Measurements from ENCODE around the gene ATXN7L3.

The ATXN7L3 gene

DNA sequence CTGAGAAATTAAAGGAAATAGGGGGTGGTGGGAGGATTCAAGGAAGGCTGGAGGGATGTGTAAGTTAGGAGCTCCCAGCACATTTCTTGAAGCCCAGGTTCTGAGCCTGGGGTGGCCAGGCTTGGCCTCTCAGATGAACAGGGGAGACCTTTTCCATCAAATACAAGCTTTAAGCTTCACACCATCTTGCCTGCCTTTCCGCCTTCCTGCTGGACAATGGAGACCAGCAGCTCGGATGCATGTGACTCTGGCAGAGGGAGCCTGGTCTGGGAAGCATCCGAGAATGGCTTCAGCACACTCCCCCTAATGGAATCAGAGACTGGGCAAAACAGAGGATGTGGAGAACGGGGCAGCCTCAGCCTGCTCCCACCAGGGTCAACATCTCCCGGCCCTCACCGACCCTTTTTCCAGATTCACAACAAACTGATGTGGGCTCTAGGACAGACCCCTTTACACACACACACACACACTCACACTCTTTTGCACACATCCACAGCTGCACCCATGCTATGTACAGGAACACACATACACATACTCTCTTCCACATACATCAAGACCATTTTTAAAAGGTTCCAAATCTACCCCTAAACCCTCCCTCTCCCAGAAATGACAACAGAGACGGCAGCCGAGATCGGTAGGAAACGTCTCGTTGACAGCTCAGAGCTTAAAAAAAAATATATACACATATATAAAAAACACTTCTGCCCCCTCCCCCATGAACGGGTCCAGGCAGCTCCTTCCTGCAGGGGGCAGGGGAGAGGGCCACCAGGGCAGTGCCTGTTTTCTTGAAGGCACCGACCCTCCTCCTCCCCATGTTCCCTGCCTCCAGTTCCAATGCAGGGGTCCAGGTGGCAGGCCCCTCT, 6.5 kb upstream of the ATXN7L3 start:
- TF ChIP-seq, protein P1, sequence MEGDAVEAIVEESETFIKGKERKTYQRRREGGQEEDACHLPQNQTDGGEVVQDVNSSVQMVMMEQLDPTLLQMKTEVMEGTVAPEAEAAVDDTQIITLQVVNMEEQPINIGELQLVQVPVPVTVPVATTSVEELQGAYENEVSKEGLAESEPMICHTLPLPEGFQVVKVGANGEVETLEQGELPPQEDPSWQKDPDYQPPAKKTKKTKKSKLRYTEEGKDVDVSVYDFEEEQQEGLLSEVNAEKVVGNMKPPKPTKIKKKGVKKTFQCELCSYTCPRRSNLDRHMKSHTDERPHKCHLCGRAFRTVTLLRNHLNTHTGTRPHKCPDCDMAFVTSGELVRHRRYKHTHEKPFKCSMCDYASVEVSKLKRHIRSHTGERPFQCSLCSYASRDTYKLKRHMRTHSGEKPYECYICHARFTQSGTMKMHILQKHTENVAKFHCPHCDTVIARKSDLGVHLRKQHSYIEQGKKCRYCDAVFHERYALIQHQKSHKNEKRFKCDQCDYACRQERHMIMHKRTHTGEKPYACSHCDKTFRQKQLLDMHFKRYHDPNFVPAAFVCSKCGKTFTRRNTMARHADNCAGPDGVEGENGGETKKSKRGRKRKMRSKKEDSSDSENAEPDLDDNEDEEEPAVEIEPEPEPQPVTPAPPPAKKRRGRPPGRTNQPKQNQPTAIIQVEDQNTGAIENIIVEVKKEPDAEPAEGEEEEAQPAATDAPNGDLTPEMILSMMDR (conservative IDR thresholded peaks at IDR 0.05; ENCODE audit: low read depth, low read length): 0 out of 2 replicates have a peak, but pooled peaks have one; percentile 15
- Histone ChIP-seq H3K79me2 (ENCODE audit: insufficient read depth, low read depth) (no peaks in the 10 kb centered on the region), H3K4me3 (IDR thresholded peaks at IDR 0.05; ENCODE audit: insufficient read depth, low read depth, low read length) (no peak overlapping the region), H4K20me1 (ENCODE audit: insufficient read depth) (no peaks in the 10 kb centered on the region), H3K27me3 (ENCODE audit: insufficient read depth, low read depth) (no peaks in the 10 kb centered on the region), H2AFZ (ENCODE audit: low read depth) (no peak overlapping the region), H3K36me3 (ENCODE audit: insufficient read depth) (no peaks in the 10 kb centered on the region; the same call in 1 of the 2 replicates), H3K27ac (no peak overlapping the region), H3K4me1 (ENCODE audit: low read depth, poor library complexity, severe bottlenecking) (peaks cover 36% of the 10 kb centered on the region), H3K9ac (no peak overlapping the region), H3K4me2 (no peak overlapping the region)

DNA sequence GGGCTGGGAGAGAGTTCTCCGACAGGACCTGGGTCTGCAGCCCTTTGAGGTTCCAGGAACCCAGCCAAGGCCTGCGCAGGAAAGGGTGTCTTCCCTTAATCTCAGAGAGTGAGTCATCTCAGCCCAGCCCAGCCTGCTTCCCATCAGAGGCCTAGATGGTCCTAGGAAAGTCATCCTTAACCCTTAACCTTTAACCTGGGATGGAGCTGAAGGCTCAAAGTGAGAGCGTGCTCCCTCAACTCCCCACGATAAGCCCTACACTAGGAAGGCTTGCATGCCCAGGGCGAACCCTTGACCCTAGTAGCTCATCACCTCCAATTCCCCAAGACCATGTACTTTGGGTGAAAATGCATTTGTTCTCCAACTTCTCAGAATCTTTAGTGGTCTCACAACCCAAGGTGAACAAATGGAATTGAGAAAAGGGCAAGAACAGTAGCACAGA, 4.8 kb upstream of the ATXN7L3 start:
- Histone ChIP-seq H3K36me3 (ENCODE audit: insufficient read depth) (no peaks in the 10 kb centered on the region; the same call in 1 of the 2 replicates), H3K9ac (no peak overlapping the region), H3K4me1 (ENCODE audit: low read depth, poor library complexity, severe bottlenecking) (peaks cover 24% of the 10 kb centered on the region), H4K20me1 (ENCODE audit: insufficient read depth) (no peaks in the 10 kb centered on the region), H2AFZ (ENCODE audit: low read depth) (no peak overlapping the region), H3K27ac (no peak overlapping the region; the same call in 1 of the 2 replicates), H3K4me3 (IDR thresholded peaks at IDR 0.05; ENCODE audit: insufficient read depth, low read depth, low read length) (no peak overlapping the region), H3K4me2 (no peak overlapping the region), H3K79me2 (ENCODE audit: insufficient read depth, low read depth) (no peaks in the 10 kb centered on the region), H3K27me3 (ENCODE audit: insufficient read depth, low read depth) (no peaks in the 10 kb centered on the region)
- TF ChIP-seq, protein P1 (conservative IDR thresholded peaks at IDR 0.05; ENCODE audit: low read depth, low read length): no peak

DNA sequence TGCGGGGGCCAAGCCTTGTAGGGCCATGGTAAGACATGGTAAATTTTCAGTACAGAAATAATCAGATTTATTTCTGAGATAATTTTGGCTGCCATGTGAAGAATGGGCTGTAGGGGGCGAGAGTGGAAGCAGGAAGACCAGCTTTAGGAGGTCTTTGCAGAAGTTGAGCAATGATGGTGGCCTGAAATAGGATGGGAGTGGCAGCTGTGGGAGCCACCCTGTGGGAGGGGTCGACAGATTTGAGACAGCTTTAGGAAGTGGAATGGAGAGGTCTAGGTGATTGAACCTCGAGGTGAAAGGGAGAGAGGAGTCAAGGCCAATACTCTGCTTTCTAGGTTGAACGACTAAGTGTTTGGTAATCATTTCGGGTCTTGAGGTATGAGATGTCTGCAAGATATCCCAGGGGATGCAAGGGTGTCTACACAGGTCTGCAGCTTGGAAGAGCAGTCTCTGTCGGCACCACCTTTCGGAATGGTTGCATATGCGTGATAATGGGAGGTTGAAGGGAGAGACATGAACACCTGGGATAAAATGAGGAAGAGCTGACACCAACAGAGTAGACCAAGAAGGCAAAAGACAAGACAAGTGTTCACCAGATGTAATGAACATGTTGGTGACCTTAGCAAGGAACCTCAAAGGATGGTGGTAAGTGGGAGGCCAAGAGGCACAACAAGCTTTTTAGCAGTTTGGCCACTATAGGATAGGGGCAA, 4.2 kb upstream of the ATXN7L3 start:
- no peak overlapping the region for H3K4me3 ChIP-seq (IDR thresholded peaks at IDR 0.05; ENCODE audit: insufficient read depth, low read depth, low read length)

DNA sequence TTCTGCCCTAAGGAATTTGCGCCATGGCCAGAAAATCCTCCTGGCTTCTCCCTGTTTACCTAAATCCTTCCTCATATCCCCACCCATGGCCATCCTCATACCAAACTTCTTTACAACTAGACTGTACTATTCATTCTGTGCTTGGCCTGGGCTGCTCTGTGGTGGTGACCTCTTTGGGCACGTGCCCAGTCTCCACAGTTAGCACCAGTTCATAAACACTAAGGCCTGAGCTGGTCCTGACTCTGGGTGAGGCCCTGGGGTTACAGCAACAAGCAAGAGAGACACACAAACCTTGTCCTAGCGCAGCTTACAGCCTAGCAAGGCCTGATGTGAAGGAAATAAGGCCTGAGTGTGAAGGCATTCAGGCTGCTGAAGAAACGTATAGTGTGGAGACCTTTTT, 3.1 kb upstream of the ATXN7L3 start:
- no peak overlapping the region for H3K4me3 ChIP-seq (IDR thresholded peaks at IDR 0.05; ENCODE audit: insufficient read depth, low read depth, low read length)
- no peak overlapping the region for H3K27ac ChIP-seq
- no peak overlapping the region for H3K9ac ChIP-seq
- TF ChIP-seq, protein P1 (conservative IDR thresholded peaks at IDR 0.05; ENCODE audit: low read depth, low read length): no peak
- H3K4me1 ChIP-seq (ENCODE audit: low read depth, poor library complexity, severe bottlenecking): peaks cover 25% of the 10 kb centered on the region
- peaks cover 9% of the 10 kb centered on the region; the same call in 1 of the 2 replicates for H3K79me2 ChIP-seq (ENCODE audit: insufficient read depth, low read depth)
- no peaks in the 10 kb centered on the region; the same call in 1 of the 2 replicates for H3K36me3 ChIP-seq (ENCODE audit: insufficient read depth)
- no peak overlapping the region for H3K4me2 ChIP-seq
- H3K27me3 ChIP-seq (ENCODE audit: insufficient read depth, low read depth): no peaks in the 10 kb centered on the region
- no peak overlapping the region for H2AFZ ChIP-seq (ENCODE audit: low read depth)
- H4K20me1 ChIP-seq (ENCODE audit: insufficient read depth): no peaks in the 10 kb centered on the region

More for the DNA sequence above, 4.2 kb upstream of the ATXN7L3 start:
- Histone ChIP-seq H3K4me2 (0 out of 2 replicates have a peak overlapping the region, but pooled peaks have one; percentile 3), H4K20me1 (ENCODE audit: insufficient read depth) (no peaks in the 10 kb centered on the region), H2AFZ (ENCODE audit: low read depth) (no peak overlapping the region), H3K4me1 (ENCODE audit: low read depth, poor library complexity, severe bottlenecking) (peaks cover 20% of the 10 kb centered on the region), H3K27ac (no peak overlapping the region), H3K36me3 (ENCODE audit: insufficient read depth) (no peaks in the 10 kb centered on the region; the same call in 1 of the 2 replicates), H3K9ac (no peak overlapping the region), H3K79me2 (ENCODE audit: insufficient read depth, low read depth) (no peaks in the 10 kb centered on the region), H3K27me3 (ENCODE audit: insufficient read depth, low read depth) (no peaks in the 10 kb centered on the region)
- TF ChIP-seq, protein P1 (conservative IDR thresholded peaks at IDR 0.05; ENCODE audit: low read depth, low read length): peak; percentile 96

All from KMS-11 (cell line).